ENCODE data around the gene CNTNAP2.

The CNTNAP2 gene

DNA sequence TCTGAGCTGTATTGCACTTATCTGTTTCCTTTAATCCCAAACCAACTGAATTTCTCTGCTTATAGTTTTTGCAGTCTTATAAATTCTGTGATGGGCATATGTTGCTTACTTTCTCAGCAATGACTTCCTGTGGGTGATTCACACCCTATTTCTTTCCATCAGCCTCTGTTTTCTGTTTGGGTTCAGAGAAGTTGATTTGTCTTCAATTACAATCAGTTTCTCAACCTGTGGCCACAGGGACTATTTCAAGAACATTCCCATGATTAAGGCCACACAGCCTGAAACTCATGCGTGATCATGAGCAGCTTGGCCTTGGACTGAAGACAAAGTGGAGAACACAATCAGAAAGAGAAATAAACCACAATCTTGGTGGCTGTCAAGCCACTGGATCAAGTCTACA is 1299.4 kb downstream of the CNTNAP2 start:
- no peaks in the 10 kb centered on the region for H3K27me3 ChIP-seq (ENCODE audit: control insufficient read depth, insufficient read depth, low read length, poor library complexity, severe bottlenecking)
- no peak overlapping the region for H3K4me3 ChIP-seq (ENCODE audit: insufficient read depth, low read depth, low read length)
- H3K27ac ChIP-seq (ENCODE audit: insufficient read depth, low read depth, low read length, poor library complexity, severe bottlenecking) = no peak overlapping the region
- no peaks in the 10 kb centered on the region for H3K9me3 ChIP-seq (ENCODE audit: control insufficient read depth, low read length)
- H3K4me1 ChIP-seq (ENCODE audit: control insufficient read depth, insufficient read depth, low read length) = peaks cover 14% of the 10 kb centered on the region
- no peaks in the 10 kb centered on the region for H3K36me3 ChIP-seq (ENCODE audit: control insufficient read depth, insufficient read depth, low read length)
- 87 to 97% methylated on average over 1 of the region's 1 CpG for WGBS, 2 experiments

GRCh38 chr7:147418966-147419365 is 1302.4 kb downstream of the CNTNAP2 start:
- H3K4me1 ChIP-seq (ENCODE audit: control insufficient read depth, insufficient read depth, low read length) = peaks cover 14% of the 10 kb centered on the region
- H3K27me3 ChIP-seq (ENCODE audit: control insufficient read depth, insufficient read depth, low read length, poor library complexity, severe bottlenecking) = no peaks in the 10 kb centered on the region
- H3K27ac ChIP-seq (ENCODE audit: insufficient read depth, low read depth, low read length, poor library complexity, severe bottlenecking) = peak overlapping the region; percentile 9
- no peaks in the 10 kb centered on the region for H3K36me3 ChIP-seq (ENCODE audit: control insufficient read depth, insufficient read depth, low read length)
- WGBS, 2 experiments = 69 to 77% methylated on average over 3 of the region's 3 CpGs
- H3K4me3 ChIP-seq (ENCODE audit: insufficient read depth, low read depth, low read length) = no peak overlapping the region
- H3K9me3 ChIP-seq (ENCODE audit: control insufficient read depth, low read length) = no peaks in the 10 kb centered on the region

DNA sequence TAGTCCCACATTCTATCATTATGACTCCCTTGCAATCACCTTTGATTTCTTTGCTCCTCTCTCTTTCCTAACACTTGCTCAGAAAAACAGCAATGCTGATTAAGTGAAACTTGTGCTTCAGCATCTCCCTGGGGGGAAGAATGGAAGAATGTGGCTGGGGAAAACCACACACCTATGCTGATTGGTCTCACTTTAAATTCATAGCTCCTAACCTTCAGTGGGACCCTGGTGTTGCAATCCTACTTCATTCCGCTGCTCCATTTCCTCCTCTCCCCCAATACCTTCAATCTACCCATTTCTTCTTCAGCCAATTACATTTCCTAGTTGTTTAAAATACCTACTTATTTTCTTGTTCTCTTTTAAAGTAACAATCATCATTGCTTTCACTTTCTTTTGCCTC is 1307.3 kb downstream of the CNTNAP2 start:
- Histone ChIP-seq H3K9me3 (ENCODE audit: control insufficient read depth, low read length) (no peaks in the 10 kb centered on the region), H3K4me3 (ENCODE audit: insufficient read depth, low read depth, low read length) (no peak overlapping the region), H3K36me3 (ENCODE audit: control insufficient read depth, insufficient read depth, low read length) (no peaks in the 10 kb centered on the region), H3K4me1 (ENCODE audit: control insufficient read depth, insufficient read depth, low read length) (peaks cover 9% of the 10 kb centered on the region), H3K27me3 (ENCODE audit: control insufficient read depth, insufficient read depth, low read length, poor library complexity, severe bottlenecking) (no peaks in the 10 kb centered on the region), H3K27ac (ENCODE audit: insufficient read depth, low read depth, low read length, poor library complexity, severe bottlenecking) (no peak overlapping the region)
- 95 to 97% methylated on average over 1 of the region's 1 CpG for WGBS, 2 experiments

GRCh38 chr7:147428075-147428474 is 1311.5 kb downstream of the CNTNAP2 start:
- Histone ChIP-seq H3K4me1 (ENCODE audit: control insufficient read depth, insufficient read depth, low read length) (no peaks in the 10 kb centered on the region), H3K27ac (ENCODE audit: insufficient read depth, low read depth, low read length, poor library complexity, severe bottlenecking) (no peak overlapping the region), H3K4me3 (ENCODE audit: insufficient read depth, low read depth, low read length) (no peak overlapping the region), H3K27me3 (ENCODE audit: control insufficient read depth, insufficient read depth, low read length, poor library complexity, severe bottlenecking) (no peaks in the 10 kb centered on the region), H3K36me3 (ENCODE audit: control insufficient read depth, insufficient read depth, low read length) (no peaks in the 10 kb centered on the region), H3K9me3 (ENCODE audit: control insufficient read depth, low read length) (no peaks in the 10 kb centered on the region)
- WGBS, 2 experiments = 100% methylated on average over 1 of the region's 1 CpG

DNA sequence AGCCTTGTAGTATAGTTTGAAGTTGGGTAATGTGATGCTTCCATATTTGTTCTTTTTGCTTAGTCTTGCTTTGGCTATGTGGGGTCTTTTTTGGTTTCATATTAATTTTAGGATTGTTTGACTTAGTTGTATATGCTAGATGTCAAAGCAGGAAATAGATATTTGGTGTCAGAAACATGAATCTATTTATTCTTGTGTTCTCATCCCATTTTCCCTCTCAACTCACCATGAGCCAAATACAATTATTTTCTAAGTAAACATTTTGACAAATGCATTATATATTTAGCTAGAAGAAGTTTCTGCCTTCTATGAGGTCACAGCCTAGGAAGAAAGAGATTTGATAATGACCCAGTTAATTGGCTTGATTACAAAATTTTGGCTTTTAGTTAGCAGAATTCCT is 1313.4 kb downstream of the CNTNAP2 start:
- Histone ChIP-seq H3K4me1 (ENCODE audit: control insufficient read depth, insufficient read depth, low read length) (no peaks in the 10 kb centered on the region), H3K27me3 (ENCODE audit: control insufficient read depth, insufficient read depth, low read length, poor library complexity, severe bottlenecking) (no peaks in the 10 kb centered on the region), H3K9me3 (ENCODE audit: control insufficient read depth, low read length) (no peaks in the 10 kb centered on the region), H3K36me3 (ENCODE audit: control insufficient read depth, insufficient read depth, low read length) (no peaks in the 10 kb centered on the region), H3K27ac (ENCODE audit: insufficient read depth, low read depth, low read length, poor library complexity, severe bottlenecking) (no peak overlapping the region), H3K4me3 (ENCODE audit: insufficient read depth, low read depth, low read length) (no peak overlapping the region)

DNA sequence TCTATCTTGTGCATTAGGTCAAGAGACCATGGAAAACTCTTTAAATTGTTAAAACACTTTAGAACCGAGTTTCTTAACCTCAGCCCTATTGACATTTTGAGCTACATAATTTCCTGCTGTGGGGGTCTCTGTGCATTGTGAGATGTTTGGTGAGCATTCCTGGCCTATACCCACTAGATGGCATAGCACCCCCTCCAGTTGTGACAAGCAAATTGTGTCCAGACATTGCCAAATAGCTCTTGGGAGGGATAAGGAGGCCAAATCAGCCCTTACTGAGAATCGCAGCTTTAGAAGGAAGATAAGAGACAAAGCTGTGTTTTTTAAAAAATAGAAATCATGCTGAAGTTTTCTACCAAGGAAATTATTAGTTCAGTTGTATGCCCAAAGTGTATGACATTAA is 1315.5 kb downstream of the CNTNAP2 start:
- Histone ChIP-seq H3K9me3 (ENCODE audit: control insufficient read depth, low read length) (no peaks in the 10 kb centered on the region), H3K27ac (ENCODE audit: insufficient read depth, low read depth, low read length, poor library complexity, severe bottlenecking) (no peak overlapping the region), H3K27me3 (ENCODE audit: control insufficient read depth, insufficient read depth, low read length, poor library complexity, severe bottlenecking) (peaks cover 7% of the 10 kb centered on the region), H3K36me3 (ENCODE audit: control insufficient read depth, insufficient read depth, low read length) (no peaks in the 10 kb centered on the region), H3K4me1 (ENCODE audit: control insufficient read depth, insufficient read depth, low read length) (no peaks in the 10 kb centered on the region), H3K4me3 (ENCODE audit: insufficient read depth, low read depth, low read length) (no peak overlapping the region)
- 69 to 76% methylated on average over 1 to 2 of the region's 2 CpGs for WGBS, 2 experiments

DNA sequence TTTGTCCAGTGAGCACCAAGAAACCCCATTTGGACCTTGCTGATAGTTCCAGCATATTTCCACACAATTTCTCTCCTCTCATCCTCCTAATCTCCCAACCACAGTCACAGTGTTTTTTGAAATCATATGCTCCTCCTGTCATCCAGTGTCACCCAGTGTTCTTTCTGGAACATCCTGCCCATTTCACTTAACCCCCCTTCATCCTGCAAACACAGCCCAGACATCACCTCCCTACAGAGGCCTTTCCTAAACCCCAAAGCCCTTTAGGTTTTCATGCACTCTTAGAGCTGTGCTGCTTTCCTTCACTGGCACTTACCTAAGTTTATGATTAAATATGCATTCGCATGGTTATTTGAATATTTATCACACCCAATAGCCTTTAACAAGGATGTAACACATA is 1316.0 kb downstream of the CNTNAP2 start:
- Histone ChIP-seq H3K4me1 (ENCODE audit: control insufficient read depth, insufficient read depth, low read length) (no peaks in the 10 kb centered on the region), H3K4me3 (ENCODE audit: insufficient read depth, low read depth, low read length) (no peak overlapping the region), H3K27me3 (ENCODE audit: control insufficient read depth, insufficient read depth, low read length, poor library complexity, severe bottlenecking) (peaks cover 7% of the 10 kb centered on the region), H3K36me3 (ENCODE audit: control insufficient read depth, insufficient read depth, low read length) (no peaks in the 10 kb centered on the region), H3K27ac (ENCODE audit: insufficient read depth, low read depth, low read length, poor library complexity, severe bottlenecking) (no peak overlapping the region), H3K9me3 (ENCODE audit: control insufficient read depth, low read length) (no peaks in the 10 kb centered on the region)
- 100% methylated on average over 1 of the region's 1 CpG; no CpG with 5 or more reads in 1 of the 2 experiments for WGBS, 2 experiments

DNA sequence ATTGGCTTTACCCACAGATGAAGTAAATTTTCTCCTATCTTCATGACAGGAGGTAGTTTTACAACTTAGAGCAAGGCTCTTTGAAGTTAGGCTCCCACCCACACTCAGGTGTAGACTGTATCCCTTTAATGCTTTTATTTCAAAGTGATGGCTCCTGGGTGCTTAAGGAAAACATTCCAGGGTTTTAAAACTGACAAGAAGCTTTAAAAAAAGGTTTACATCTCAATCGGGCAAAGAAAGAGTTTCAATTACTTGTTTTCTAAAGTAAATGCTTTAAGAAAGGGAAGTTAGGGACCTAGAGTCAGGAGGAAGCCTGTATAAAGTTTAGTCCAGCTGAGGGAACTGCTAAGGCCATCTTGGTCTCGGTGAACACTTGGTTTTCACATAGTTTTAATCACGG is 1320.1 kb downstream of the CNTNAP2 start:
- 46 to 64% methylated on average over 3 of the region's 3 CpGs for WGBS, 2 experiments
- H3K27me3 ChIP-seq (ENCODE audit: control insufficient read depth, insufficient read depth, low read length, poor library complexity, severe bottlenecking) = peaks cover 7% of the 10 kb centered on the region

DNA sequence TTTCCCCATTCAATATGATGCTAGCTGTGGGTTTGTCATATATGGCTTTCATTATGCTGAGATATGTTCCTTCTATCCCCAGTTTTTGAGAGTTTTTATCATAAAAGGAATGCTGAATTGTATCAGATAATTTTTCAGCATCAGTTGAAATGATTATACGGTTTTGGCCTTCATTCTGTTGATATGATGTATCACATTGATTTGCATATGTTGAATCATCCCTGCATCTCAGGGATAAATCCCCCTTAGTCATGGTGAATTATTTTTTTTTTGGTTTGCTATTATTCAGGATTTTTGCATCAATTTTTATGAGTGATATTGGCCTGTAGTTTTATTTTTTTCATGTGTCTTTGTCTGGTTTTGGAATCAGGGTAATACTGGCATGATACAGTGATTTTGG is 1321.6 kb downstream of the CNTNAP2 start:
- Histone ChIP-seq H3K27ac (ENCODE audit: insufficient read depth, low read depth, low read length, poor library complexity, severe bottlenecking) (no peak overlapping the region), H3K27me3 (ENCODE audit: control insufficient read depth, insufficient read depth, low read length, poor library complexity, severe bottlenecking) (peaks cover 7% of the 10 kb centered on the region), H3K4me3 (ENCODE audit: insufficient read depth, low read depth, low read length) (no peak overlapping the region), H3K36me3 (ENCODE audit: control insufficient read depth, insufficient read depth, low read length) (no peaks in the 10 kb centered on the region), H3K4me1 (ENCODE audit: control insufficient read depth, insufficient read depth, low read length) (no peaks in the 10 kb centered on the region), H3K9me3 (ENCODE audit: control insufficient read depth, low read length) (no peaks in the 10 kb centered on the region)
- 94 to 100% methylated on average over 1 of the region's 1 CpG for WGBS, 2 experiments

More for the DNA sequence above, 1320.1 kb downstream of the CNTNAP2 start:
- no peak overlapping the region for H3K4me3 ChIP-seq (ENCODE audit: insufficient read depth, low read depth, low read length)
- no peaks in the 10 kb centered on the region for H3K4me1 ChIP-seq (ENCODE audit: control insufficient read depth, insufficient read depth, low read length)
- no peaks in the 10 kb centered on the region for H3K36me3 ChIP-seq (ENCODE audit: control insufficient read depth, insufficient read depth, low read length)
- H3K27ac ChIP-seq (ENCODE audit: insufficient read depth, low read depth, low read length, poor library complexity, severe bottlenecking) = no peak overlapping the region
- no peaks in the 10 kb centered on the region for H3K9me3 ChIP-seq (ENCODE audit: control insufficient read depth, low read length)

DNA sequence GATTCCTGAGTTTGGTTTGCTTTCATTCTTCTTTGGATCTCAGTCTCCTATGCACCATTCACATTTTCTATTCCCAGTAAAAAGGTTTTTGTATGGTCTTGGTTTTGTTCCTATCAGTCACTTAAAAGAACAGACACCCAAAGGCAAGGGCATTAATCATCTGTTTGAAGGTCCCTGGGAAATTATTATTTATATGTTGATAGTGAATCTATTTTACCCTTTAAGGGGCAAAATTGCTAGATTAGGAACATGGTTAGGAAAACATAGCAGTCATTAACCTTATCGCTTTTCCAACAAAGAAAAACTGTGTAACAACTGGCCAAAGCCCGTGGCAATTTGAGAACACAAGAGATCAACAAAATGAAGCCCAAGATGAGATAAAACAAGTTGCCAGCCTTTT is 1327.3 kb downstream of the CNTNAP2 start:
- Histone ChIP-seq H3K4me1 (ENCODE audit: control insufficient read depth, insufficient read depth, low read length) (no peaks in the 10 kb centered on the region), H3K27ac (ENCODE audit: insufficient read depth, low read depth, low read length, poor library complexity, severe bottlenecking) (no peak overlapping the region), H3K4me3 (ENCODE audit: insufficient read depth, low read depth, low read length) (no peak overlapping the region), H3K36me3 (ENCODE audit: control insufficient read depth, insufficient read depth, low read length) (no peaks in the 10 kb centered on the region), H3K27me3 (ENCODE audit: control insufficient read depth, insufficient read depth, low read length, poor library complexity, severe bottlenecking) (no peaks in the 10 kb centered on the region), H3K9me3 (ENCODE audit: control insufficient read depth, low read length) (no peaks in the 10 kb centered on the region)
- 82 to 92% methylated on average over 2 of the region's 2 CpGs for WGBS, 2 experiments

DNA sequence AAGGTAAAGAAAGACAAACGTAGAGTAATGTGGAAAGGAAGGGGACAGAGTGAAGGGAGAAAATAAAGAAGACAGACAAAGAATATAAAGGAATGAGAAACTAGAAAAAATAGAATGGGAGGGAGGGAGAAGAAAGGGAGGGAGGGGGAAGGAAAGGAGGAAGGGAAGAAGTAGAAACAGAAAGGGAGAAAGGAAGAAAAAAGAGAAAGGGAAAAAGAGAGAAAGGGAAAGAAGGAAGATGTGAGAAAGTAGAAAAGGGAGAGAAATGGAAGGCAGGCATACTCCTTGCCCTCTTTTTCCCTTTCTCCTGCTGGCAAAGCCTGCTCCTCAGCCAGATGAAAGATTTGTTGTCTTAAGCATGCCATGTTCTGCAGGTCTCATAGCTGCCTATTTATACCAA is 1336.2 kb downstream of the CNTNAP2 start:
- no peaks in the 10 kb centered on the region for H3K9me3 ChIP-seq (ENCODE audit: control insufficient read depth, low read length)
- 81 to 82% methylated on average over 1 of the region's 1 CpG for WGBS, 2 experiments
- H3K36me3 ChIP-seq (ENCODE audit: control insufficient read depth, insufficient read depth, low read length) = no peaks in the 10 kb centered on the region
- H3K27ac ChIP-seq (ENCODE audit: insufficient read depth, low read depth, low read length, poor library complexity, severe bottlenecking) = no peak overlapping the region
- H3K4me1 ChIP-seq (ENCODE audit: control insufficient read depth, insufficient read depth, low read length) = no peaks in the 10 kb centered on the region
- H3K4me3 ChIP-seq (ENCODE audit: insufficient read depth, low read depth, low read length) = no peak overlapping the region
- H3K27me3 ChIP-seq (ENCODE audit: control insufficient read depth, insufficient read depth, low read length, poor library complexity, severe bottlenecking) = no peaks in the 10 kb centered on the region

Data from ectodermal cell (in vitro differentiated cells).